Activated T-cell treated with anti-CD3 and anti-CD28 coated beads, Interleukin-2, amount 50 U/mL, for 72 hours (primary cell): ENCODE measurements around the gene SLX4IP. TPM values are rescaled to one million over a fixed set of nuclear protein-coding genes. Genes with fewer than 3 reads are reported as not detected.

Source experiments
- ATAC-seq, 2 donors: fragments of 150-1000 bp; cut with Tn5 transposase; replicated peaks in 1 of 2; 2 replicates each; pipeline ENCODE4 v1.10.0; 2021; ENCODE audit warnings: moderate library complexity in 2 of 2, mild to moderate bottlenecking in 1 of 2
- DNase-seq, 2 donors: peaks; one replicate each; pipeline ENCODE4 v3.0.0; 2021 to 2022; ENCODE audit warnings: mixed read lengths in 1 of 2
- H3K27ac Mint-ChIP-seq: one replicate; pipeline ENCODE4 v1.8.0; 2022; ENCODE audit warnings: mild to moderate bottlenecking, moderate library complexity, mixed read lengths
- H3K27me3 Mint-ChIP-seq: one replicate; pipeline ENCODE4 v1.8.0; 2022; ENCODE audit warnings: low read depth, mixed read lengths
- H3K36me3 Mint-ChIP-seq, 2 donors: one replicate each; pipeline ENCODE4 v1.8.0; 2022; ENCODE audit warnings: mixed read lengths in 2 of 2, mild to moderate bottlenecking in 1 of 2; ENCODE audit not compliant: insufficient read depth in 2 of 2
- H3K4me1 Mint-ChIP-seq: one replicate; pipeline ENCODE4 v1.8.0; 2022; ENCODE audit warnings: low read depth, mixed read lengths
- H3K4me3 Mint-ChIP-seq, 2 donors: one replicate each; pipeline ENCODE4 v1.8.0; 2022; ENCODE audit warnings: mild to moderate bottlenecking in 2 of 2, mixed read lengths in 2 of 2, moderate library complexity in 2 of 2
- H3K9me3 Mint-ChIP-seq, 2 donors: one replicate each; pipeline ENCODE4 v1.8.0; 2022; ENCODE audit warnings: mixed read lengths in 2 of 2
- total RNA-seq, 2 donors: library from RNA; stranded (reverse); gene quantifications; one replicate each; pipeline ENCODE4 v1.2.3, GENCODE V29; 2022

SLX4IP gene
- total RNA-seq, 2 donors from 2014 or later, result 7.3 to 10.9 TPM

GRCh38 chr20:10651227-10651990 is 216.3 kb downstream of the SLX4IP start:
- ATAC-seq (no peak), DNase-seq (no peak)
- Mint-ChIP-seq H3K36me3 (no peaks in the 10 kb centered on the region), H3K27me3 (peaks cover 43% of the 10 kb centered on the region), H3K4me1 (no peaks in the 10 kb centered on the region), H3K9me3 (no peaks in the 10 kb centered on the region), H3K27ac (no peak overlapping the region), H3K4me3 (no peak overlapping the region)

- no peak for DNase-seq
- Mint-ChIP-seq H3K4me1 (no peaks in the 10 kb centered on the region), H3K4me3 (no peak overlapping the region), H3K27ac (no peak overlapping the region), H3K27me3 (peaks cover 42% of the 10 kb centered on the region), H3K36me3 (no peaks in the 10 kb centered on the region), H3K9me3 (no peaks in the 10 kb centered on the region)
- no peak for ATAC-seq
Observed at GRCh38 chr20:10652185-10652584, 217.1 kb downstream of the SLX4IP start.

DNA sequence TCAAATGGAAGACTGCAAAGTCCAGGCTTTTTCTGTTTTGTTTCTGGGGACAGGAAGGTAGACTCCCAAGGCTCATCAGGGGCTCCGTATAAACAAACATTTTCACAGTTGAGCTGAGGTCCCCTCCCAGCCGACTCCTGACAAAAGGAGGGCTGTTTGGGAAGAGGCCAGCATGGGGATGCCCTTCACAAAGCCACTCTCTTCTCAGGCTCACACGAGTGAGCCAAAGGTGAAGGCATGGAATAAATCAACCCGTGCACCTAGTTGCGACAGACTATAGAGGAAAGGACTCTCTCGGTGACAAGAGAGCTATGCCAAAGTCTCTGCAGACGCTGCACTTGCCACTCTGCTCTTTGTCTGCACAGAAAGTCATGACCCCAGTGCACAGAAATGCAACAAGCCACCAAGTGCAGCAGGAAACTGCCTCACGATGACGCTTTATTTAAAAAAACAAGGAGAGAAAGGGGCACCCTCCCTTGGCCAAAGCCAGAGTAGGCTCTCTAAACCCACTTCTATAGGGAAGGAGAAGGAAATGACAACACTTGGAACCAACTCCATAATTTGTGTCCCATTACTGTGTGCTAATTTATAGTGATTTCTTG is 217.7 kb downstream of the SLX4IP start:
- DNase-seq (no peak), ATAC-seq (no peak)
- H3K27me3 Mint-ChIP-seq, result peaks cover 41% of the 10 kb centered on the region
- no peaks in the 10 kb centered on the region for H3K36me3 Mint-ChIP-seq
- H3K9me3 Mint-ChIP-seq, result no peaks in the 10 kb centered on the region
- H3K27ac Mint-ChIP-seq, result no peak overlapping the region
- no peak overlapping the region for H3K4me3 Mint-ChIP-seq
- no peaks in the 10 kb centered on the region for H3K4me1 Mint-ChIP-seq

DNA sequence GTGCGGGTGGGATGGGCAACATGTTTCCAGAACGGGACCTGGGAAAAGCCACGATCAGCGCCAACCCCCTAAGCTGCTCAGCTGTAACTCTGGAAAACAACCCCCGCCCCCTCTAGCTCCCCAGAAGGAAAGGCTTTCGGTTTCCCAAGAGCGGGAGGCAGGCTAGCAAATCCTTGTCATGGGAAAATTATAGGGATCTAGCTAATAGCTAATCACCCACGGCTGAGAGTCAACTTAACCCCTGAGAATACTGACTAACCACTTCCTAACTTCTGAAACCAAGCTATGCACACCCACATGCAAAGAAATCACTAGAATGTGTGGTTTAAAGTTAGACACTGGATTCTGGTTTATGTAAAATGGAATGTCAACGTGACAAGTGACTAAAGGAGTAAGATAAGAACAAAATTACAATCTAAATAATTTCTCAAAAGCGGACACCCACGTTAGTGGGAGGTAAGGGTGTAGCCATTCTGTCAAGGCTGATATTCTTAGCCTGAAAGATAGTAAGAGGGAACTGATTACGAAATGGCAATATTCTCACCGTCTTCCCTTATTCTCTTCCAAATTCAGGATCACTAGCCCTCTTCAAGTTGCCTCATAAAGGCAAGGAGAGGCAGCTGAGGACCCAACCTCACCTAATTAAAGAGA is 218.6 kb downstream of the SLX4IP start:
- Mint-ChIP-seq H3K27me3 (peaks cover 39% of the 10 kb centered on the region), H3K4me3 (no peak overlapping the region), H3K36me3 (no peaks in the 10 kb centered on the region), H3K4me1 (no peaks in the 10 kb centered on the region), H3K9me3 (no peaks in the 10 kb centered on the region), H3K27ac (no peak overlapping the region)
- DNase-seq (no peak), ATAC-seq (no peak)

DNA sequence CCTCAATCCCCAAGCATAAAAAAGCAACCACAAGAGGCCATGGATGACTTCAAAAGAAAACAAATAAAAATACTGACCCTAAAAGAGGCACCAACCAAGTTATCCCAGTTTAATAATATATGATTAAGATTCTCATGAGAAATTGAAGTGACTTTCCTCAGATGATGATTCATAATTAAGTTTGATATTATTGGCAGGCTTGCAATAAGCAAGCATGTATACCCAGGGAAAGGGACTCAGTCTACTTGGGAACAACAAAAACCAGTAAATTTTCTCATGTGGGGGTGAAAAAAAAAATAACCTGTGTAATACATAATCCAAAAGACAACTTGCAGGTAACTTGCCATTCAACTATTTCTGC is 219.1 kb downstream of the SLX4IP start:
- Mint-ChIP-seq H3K27me3 (peaks cover 44% of the 10 kb centered on the region), H3K9me3 (no peaks in the 10 kb centered on the region), H3K4me1 (no peaks in the 10 kb centered on the region), H3K4me3 (no peak overlapping the region), H3K27ac (no peak overlapping the region), H3K36me3 (no peaks in the 10 kb centered on the region)
- no peak for DNase-seq
- ATAC-seq, result no peak

- ATAC-seq (no peak), DNase-seq (no peak)
- Mint-ChIP-seq H3K9me3 (no peaks in the 10 kb centered on the region), H3K4me1 (no peaks in the 10 kb centered on the region), H3K27ac (no peak overlapping the region), H3K27me3 (peaks cover 41% of the 10 kb centered on the region), H3K4me3 (no peak overlapping the region), H3K36me3 (no peaks in the 10 kb centered on the region)
Observed at GRCh38 chr20:10654630-10655029, 219.5 kb downstream of the SLX4IP start.

DNA sequence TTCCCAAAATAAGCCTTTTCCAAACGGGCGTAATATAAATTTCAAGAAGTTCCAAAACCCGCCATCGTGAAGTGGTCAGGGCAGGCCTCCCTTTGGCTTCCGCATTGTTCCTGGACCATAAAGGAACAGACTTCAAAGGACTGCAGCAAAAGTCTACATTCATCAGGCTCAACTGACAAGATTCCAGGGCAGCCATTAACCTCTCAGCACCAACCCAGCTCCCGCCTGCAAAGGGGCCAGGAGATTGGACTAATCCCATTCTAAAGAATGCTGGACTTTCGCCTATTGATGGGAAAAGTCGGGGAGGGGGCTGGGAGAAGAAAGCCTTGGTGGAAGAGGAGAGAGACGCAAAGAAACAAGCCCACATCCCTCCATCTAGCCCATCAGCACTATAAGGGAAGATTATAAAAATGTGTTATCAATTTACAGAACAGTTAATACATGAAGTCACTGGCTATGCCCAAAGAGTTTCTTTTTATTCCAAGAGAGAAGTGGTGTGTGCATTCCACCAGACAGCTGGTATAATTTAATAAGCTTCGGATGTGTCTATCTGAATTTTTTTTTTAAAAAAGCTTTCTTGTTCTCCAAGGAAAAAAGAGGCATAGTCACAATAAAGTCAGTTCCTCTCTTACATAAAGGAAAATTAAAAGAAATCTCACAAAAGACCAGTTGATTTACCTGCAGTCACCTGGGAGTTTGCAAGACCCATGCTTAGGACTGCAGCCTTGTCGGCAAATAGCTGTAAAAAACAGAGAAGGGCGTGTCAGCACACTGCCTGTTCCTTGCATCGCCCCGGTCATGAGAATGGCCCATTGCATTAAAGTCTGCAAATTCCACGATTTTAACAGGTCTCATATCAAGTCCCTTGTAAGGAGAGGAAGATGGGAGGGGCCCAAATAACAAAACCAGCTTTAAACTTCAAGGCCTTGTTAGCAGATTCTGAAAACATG is 220.9 kb downstream of the SLX4IP start:
- Mint-ChIP-seq H3K36me3 (no peaks in the 10 kb centered on the region), H3K4me1 (no peaks in the 10 kb centered on the region), H3K27ac (no peak overlapping the region), H3K4me3 (no peak overlapping the region), H3K27me3 (peaks cover 40% of the 10 kb centered on the region), H3K9me3 (no peaks in the 10 kb centered on the region)
- DNase-seq, result no peak
- no peak for ATAC-seq

DNA sequence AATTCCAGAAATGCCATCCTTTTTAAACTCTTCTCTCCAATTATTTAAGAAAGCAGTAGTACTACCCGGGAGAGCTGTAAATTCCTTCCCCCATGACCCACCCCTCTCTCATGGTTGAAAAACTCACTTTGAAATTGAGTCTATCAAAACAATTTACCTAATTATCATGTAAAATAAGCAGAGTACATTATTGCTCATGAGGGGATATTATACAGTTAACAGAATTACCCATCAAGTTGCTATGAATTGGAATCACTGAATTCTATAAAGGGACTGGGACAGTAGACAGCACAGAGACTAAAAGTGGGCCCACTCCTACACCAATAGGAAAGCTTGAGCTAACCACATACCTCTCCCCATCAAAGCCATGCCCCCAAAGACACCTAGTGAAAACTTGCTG is 222.3 kb downstream of the SLX4IP start:
- Mint-ChIP-seq H3K9me3 (no peaks in the 10 kb centered on the region), H3K27ac (no peak overlapping the region), H3K4me1 (no peaks in the 10 kb centered on the region), H3K4me3 (no peak overlapping the region), H3K36me3 (no peaks in the 10 kb centered on the region), H3K27me3 (peaks cover 55% of the 10 kb centered on the region)
- ATAC-seq (no peak), DNase-seq (no peak)

GRCh38 chr20:10658051-10658823 is 223.1 kb downstream of the SLX4IP start:
- ATAC-seq, result no peak
- H3K27me3 Mint-ChIP-seq, result peaks cover 62% of the 10 kb centered on the region
- peaks cover 0 to 1% of the 10 kb centered on the region in 2 donors for H3K36me3 Mint-ChIP-seq
- no peak for DNase-seq
- H3K27ac Mint-ChIP-seq, result no peak overlapping the region
- H3K4me1 Mint-ChIP-seq, result no peaks in the 10 kb centered on the region
- H3K4me3 Mint-ChIP-seq, result no peak overlapping the region
- H3K9me3 Mint-ChIP-seq, result no peaks in the 10 kb centered on the region

DNA sequence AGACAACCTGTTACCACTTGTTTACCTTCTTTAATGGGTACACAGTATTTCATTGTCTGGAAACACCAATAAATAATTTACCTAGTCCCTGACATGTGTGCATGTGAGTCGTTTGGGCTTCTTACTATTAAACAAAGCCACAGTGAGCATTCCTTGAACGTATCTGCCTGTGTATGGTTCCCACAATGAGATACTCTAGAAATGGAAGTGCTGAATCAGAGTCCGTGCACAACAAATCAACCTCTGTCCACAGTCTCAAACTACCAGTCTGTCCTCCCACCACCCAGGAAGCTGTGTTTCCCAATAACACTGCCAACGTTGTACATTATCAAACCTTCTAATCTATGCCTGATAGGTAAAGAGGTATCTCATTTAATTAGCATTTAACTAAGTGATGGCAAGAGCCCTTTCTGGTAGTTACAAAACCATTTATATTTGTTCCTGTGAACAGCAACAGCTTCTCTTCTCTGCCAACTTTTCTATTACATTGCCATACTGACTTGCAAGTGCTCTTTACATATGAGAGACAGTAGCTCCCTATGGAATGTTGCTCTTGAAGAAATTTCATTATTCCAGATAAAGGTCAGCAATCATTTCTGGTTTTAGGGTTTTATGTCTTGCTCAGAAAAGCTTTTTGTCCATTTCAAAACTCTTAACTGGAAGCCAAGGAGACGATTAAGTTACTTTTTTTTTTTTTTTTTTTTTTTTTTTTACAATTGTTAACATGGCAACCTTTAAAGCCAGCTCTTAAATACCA is 223.9 kb downstream of the SLX4IP start:
- Mint-ChIP-seq H3K27ac (no peak overlapping the region), H3K9me3 (no peaks in the 10 kb centered on the region), H3K4me3 (no peak overlapping the region), H3K36me3 (peaks cover 0 to 1% of the 10 kb centered on the region in 2 donors), H3K4me1 (no peaks in the 10 kb centered on the region), H3K27me3 (peaks cover 69% of the 10 kb centered on the region)
- DNase-seq (no peak), ATAC-seq (no peak)

DNA sequence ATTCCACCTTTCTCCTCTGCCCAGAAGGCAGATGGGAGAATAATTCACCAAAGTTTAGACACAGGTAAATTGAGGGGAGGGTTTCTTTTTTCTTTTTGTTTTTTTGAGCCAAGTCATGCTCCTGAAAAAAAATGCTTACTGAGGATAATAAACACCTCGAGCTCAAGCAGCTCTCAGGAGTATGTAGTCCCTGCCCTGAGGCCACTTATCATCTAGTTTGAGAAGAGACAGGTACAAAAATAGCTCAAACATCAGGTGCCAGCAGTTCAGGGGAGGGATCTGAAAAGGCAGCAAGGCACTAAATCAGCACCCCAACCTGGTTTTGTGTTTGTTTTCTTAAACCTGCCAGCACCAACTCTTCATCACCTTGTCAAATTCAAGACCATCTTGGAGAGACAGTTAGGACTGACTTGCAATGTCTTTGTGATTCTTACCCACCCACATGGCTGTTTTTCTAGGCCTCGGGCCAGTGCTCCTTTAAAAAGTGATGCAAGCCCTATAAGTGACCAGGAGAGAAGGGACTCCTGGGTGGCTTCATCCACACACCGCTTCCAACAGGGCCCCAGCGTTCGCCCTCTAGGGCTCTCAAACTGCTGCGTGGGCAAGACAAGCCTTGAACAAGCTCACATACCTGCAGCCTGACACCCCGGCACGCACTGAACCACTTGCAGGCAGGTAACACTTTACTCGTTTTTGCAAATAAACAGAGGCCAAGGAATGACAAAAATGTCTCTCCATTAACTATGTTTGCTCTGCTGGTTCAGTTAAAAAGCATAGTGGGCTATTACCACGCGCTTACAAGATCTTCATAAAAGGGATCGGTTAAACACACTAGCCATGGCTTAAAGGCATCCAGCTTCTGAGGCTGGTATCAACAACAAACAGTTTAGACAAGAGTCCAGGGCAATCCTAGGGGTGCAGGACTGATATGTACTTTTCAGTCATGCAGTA is 224.8 kb downstream of the SLX4IP start:
- no peak for ATAC-seq
- Mint-ChIP-seq H3K27me3 (peaks cover 68% of the 10 kb centered on the region), H3K9me3 (no peaks in the 10 kb centered on the region), H3K4me3 (no peak overlapping the region), H3K36me3 (peaks cover 0 to 1% of the 10 kb centered on the region in 2 donors), H3K4me1 (no peaks in the 10 kb centered on the region), H3K27ac (no peak overlapping the region)
- no peak for DNase-seq
